GM21576 (cell line): ENCODE results near the gene SAP130.
"Not testable (repeated sequence)": the region's sequence is repeated elsewhere in the genome, so short reads cannot be mapped to it uniquely, and the experiment has no call there.

ENCODE experiments used
- ATAC-seq: cut with Tn5 transposase; IDR thresholded peaks from one replicate; pipeline ENCODE4 v1.9.1; 2021; ENCODE audit warnings: mild to moderate bottlenecking, moderate library complexity; ENCODE audit not compliant: unreplicated experiment

The SAP130 gene

DNA sequence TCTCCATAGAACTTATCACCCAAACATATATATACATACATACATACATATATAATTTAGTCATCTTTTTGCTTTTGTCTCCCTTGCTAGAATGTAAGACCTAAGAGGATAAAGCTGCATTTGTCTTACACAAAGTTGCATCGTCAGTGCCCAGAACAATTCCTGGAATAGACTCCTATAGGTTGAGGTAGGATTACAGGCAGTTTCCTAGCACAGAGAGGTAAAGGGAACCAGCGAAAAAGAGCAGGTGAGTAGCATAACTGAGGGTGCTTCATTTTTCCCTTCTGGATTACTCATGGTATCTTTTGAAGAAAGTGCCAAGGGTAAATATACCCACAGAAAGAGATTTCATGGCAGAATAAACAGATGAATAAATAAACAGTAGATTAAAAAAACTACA is 74.0 kb downstream of the SAP130 start:
- ATAC-seq = no peak

GRCh38 chr2:127953128-127953718 is 74.6 kb downstream of the SAP130 start:
- ATAC-seq = no peak

DNA sequence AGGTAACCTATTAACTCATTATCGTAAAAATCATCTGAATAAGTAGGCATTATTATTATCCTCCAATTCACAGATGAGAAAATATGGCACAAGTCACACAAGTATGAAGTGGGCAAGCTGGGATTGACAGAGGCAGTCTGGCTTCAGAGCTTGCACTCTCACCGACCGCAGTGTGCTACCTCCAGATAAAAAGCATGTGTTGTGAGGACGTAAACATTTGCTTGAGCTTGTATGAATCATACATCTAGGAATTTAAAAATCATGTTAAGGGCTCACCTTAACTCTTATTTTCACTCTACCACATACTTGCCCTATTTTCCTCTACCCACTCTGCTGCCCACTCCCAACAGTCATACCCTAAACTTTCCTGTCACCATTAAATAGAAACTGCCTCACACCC is 76.8 kb downstream of the SAP130 start:
- ATAC-seq = no peak

GRCh38 chr2:127950264-127950663 is 77.6 kb downstream of the SAP130 start:
- no peak for ATAC-seq

- ATAC-seq = no peak
Measured at GRCh38 chr2:127945281-127945680, 82.6 kb downstream of the SAP130 start.

DNA sequence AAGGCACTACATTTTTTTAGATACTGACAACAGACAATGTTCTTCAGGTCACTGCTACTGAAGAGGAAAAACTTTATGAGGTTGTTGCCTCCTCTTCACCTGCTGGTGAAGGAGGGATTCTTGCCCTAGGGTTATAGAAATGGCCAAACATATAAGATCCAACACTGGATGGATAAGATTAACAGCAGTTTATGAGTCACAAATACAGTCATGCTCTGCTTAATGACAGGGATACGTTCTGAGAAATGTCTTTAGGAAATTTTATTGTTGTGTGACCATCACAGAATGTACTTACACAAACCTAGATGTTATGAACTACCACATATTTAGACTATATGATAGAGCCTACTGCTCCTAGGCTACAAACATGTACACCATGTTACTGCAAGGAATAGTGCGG is 84.7 kb downstream of the SAP130 start:
- ATAC-seq = no peak

DNA sequence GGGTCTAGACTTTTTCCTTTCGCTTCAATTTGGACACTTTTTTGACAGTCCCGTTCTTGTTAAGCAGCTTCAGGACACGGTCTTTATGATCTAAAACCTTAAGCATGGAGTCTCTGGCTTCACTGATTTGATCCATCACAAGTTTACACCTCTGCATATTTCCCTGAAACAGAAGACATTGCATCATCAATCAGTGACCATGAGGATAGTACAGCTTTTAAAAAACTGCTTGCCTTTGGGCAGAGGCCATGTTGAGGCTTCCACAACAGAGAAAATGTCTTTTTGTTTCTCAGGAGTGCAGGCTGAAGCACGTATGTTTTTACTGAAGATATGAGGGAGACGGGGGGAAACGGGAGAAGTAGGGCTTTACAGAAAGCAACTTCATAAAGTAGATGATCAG is 85.9 kb downstream of the SAP130 start:
- ATAC-seq = no peak

DNA sequence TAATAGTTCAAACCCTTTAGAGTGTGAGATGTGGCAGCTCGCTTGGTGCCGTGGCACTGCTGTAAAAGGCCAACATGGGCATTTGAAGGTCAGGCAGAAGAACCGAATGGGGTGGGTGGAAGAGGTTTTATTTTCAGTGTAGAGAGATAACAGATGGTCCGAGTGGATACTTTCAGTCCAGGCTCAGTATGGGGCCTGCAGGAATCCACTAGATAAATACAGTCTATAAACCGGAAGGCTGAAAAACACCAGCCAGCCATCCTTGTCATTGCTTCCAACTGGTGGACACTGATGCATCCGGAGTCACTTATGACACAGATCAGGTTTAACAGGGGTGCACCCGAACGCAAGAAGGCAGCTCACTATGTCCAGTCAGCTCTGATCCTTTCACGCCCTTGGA is 86.4 kb downstream of the SAP130 start:
- ATAC-seq = no peak

GRCh38 chr2:127940641-127941040 is 87.2 kb downstream of the SAP130 start:
- ATAC-seq = no peak

- ATAC-seq = no peak
Measured at GRCh38 chr2:127935337-127935736, 92.5 kb downstream of the SAP130 start.

GRCh38 chr2:127932199-127932876 is 95.5 kb downstream of the SAP130 start:
- no peak for ATAC-seq

- no peak for ATAC-seq
Measured at GRCh38 chr2:127929449-127929848, 98.4 kb downstream of the SAP130 start.

GRCh38 chr2:127927384-127927783 is 100.5 kb downstream of the SAP130 start:
- no peak for ATAC-seq

GRCh38 chr2:127917916-127918315 is 109.9 kb downstream of the SAP130 start:
- no peak for ATAC-seq

DNA sequence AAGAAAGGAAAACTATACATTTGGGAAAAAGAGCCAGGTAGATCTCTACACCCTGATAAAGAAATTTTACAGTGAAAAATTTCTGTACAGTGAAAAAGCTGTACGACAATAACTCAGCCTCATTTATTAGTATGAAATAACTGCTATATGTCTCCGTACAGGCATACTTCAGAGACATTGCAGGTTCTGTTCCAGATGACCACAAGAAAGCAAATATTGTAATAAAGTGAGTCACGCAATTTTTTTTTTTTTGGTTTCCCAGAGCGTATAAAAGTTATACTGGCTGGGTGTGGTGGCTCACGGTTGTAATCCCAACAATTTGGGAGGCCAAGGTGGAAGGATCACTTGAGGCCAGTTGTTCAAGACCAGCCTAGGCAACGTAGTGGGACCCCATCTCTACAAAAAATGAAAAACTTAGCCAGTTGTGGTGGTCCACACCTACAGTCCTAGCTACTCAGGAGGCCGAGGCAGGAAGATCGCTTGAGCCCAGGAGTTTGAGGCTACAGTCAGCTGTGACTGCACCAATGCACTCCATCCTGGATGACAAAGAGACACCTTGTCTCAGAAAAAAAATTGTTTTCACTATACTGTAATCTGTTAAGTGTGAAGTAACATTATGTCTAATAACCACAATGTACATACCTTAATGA is 113.9 kb downstream of the SAP130 start:
- ATAC-seq = no peak

DNA sequence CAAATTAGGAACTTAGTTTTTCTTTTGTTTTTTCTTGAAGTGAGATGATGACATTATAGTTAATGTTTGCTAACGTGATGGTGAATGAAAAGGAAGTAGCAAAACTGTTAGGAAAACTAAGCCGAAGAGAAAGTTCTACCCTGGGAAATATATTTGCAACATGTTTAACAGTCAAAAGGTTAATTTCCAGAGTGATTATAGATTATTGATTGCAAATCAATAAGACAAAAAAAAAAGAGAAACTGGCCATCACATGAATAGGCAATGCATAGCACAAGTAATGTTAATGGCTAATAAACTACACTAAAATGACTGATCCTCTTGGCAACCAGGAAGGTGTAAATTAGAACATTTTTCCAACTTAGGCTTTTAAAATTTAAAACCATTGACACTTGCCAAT is 116.1 kb downstream of the SAP130 start:
- no peak for ATAC-seq

- no peak for ATAC-seq
Measured at GRCh38 chr2:127910415-127910814, 117.4 kb downstream of the SAP130 start.

GRCh38 chr2:127909019-127909418 is 118.8 kb downstream of the SAP130 start:
- ATAC-seq = no peak

DNA sequence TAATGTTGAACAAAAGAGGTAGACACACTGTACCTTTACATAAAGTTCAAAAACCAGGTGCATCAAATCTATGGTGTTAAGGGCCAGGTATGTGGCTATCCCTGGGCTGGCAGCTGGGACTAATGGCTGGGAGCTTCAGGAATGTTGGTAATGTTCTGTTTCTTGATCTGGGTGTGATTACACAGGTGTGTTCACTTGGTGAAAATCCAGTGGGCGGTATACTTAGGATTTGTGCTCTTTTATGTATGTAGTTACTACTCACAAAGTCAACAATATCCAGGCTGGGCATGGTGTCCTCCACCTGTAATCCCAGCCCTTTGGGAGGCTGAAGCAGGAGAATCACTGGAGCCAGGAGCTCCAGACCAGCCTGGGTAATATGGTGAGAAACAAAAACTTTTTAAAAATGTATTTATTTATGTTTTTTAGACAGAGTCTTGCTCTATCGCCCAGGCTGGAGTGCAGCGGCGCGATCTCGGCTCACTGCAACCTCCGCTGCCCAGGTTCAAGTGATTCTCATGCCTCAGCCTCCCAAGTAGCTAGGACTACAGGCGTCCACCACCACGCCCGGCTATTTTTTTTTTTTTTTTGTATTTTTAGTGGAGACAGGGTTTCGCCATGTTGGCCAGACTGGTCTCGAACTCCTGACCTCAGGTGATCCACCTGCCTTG is 120.0 kb downstream of the SAP130 start:
- ATAC-seq = not testable (repeated sequence)

DNA sequence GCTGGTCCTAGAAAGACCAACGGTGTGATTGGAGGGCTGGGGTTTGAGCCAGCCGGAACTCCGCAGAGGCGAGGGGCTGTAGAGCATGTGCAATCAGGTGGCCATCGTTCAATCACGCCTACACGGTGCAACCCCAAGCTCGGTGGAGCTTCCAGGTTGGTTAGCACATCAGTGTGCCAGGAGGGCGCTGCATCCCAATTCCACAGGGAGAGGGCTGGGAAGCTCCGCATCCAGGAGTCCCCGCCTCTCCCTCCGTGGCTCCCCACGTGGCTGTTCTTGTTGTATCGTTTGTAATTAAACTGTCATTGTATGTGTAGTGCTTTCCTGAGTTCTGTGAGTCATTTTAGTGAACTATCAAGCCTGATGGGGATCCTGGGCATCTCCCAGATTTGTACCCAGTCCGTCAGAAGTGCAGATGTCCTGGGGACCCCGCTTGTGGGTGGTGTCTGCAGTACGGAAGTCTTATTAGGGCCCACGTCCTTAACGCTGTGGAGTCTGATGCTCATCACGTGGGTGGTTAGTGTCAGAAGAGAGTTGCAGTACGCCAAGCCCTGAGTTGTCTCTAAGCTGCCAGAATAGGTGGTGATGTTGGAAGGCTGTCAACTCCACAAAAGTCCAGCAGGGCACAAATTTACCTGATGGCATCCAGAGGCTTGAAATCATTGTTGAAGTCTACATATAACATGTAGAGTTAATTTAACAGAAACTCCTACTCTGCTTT is 121.5 kb downstream of the SAP130 start:
- no peak for ATAC-seq

DNA sequence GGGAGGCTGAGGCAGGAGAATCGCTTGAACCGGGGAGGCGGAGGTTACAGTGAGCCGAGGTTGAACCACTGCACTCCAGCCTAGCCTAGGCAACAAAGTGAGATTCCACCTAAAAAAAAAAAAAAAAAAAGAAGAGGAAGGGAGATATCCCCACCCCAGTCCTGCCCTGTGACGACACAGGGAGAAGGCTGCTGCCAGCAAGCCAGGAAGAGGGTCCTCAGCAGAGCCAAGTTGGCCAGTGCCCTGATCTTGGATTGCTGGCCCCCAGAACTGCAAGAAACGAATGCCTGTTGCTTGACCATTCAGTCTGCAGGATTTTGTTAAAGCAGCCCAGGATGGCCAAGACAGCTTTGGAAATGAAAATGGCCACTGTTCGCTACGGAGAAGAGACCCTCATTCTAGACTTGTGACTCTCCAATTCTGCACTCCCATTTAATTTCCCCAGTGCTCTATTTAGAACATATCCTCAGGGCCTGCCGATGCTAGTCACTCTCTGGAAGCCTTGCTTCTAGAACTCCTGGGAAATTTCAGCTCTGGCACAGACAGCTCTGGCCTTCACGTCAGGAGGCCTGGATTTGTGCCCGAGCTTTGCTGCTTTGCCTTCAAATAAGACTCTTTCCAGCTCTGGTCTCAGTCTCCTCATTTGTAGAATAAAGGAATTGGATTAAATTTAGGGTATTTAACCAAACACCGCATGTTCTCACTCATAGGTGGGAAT is 126.4 kb downstream of the SAP130 start:
- no peak for ATAC-seq
